CD4-positive, alpha-beta T cell (primary cell): Measurements from ENCODE around the gene RASAL2. TPM values are rescaled to one million over a fixed set of nuclear protein-coding genes. Genes with fewer than 3 reads are reported as not detected.

Experiments used
- ATAC-seq: fragments of 200-7000 bp; cut with Tn5 transposase; one replicate; pipeline ENCODE4 v1.10.0; 2022; ENCODE audit warnings: mild to moderate bottlenecking; ENCODE audit not compliant: poor library complexity
- CTCF ChIA-PET: fragments of 350-600 bp; sonication (Branson Sonifier 250); formaldehyde crosslinking; loops from one replicate; lab custom pipeline; 2021; ENCODE audit warnings: antibody characterized with exemption, inconsistent platforms; lab: Charles Lee
- POLR2A ChIA-PET: fragments of 350-600 bp; sonication (Branson Sonifier 250); formaldehyde crosslinking; loops from one replicate; lab custom pipeline; 2021; ENCODE audit warnings: antibody characterized with exemption, inconsistent platforms; lab: Charles Lee
- DNase-seq, 14 experiments: peaks; one replicate each; pipeline ENCODE4 v3.0.0-alpha.2; 2013 to 2020; ENCODE audit warnings: mixed read lengths in 2 of 14
- H3K27ac ChIP-seq, 2 donors: one replicate each; pipeline versions ENCODE4 v1.5.1 to v1.7.0; 2013; ENCODE audit warnings: low read length in 2 of 2, low read depth in 1 of 2, mild to moderate bottlenecking in 1 of 2
- H3K27me3 ChIP-seq, 2 experiments: 1 replicate in 1 of 2; 2 replicates in 1 of 2; pipeline versions ENCODE4 v1.6.1 to v1.7.0; 2013; ENCODE audit warnings: low read length in 2 of 2, control low read depth in 1 of 2, mild to moderate bottlenecking in 1 of 2, moderate library complexity in 1 of 2; ENCODE audit not compliant: insufficient read depth in 2 of 2, control insufficient read depth in 1 of 2
- H3K36me3 ChIP-seq: one replicate; pipeline ENCODE4 v1.6.1; 2013; ENCODE audit warnings: low read length, control low read depth; ENCODE audit not compliant: insufficient read depth
- H3K4me1 ChIP-seq: one replicate; pipeline ENCODE4 v1.6.1; 2013; ENCODE audit warnings: low read length, control low read depth; ENCODE audit not compliant: insufficient read depth
- H3K4me3 ChIP-seq: one replicate; pipeline ENCODE4 v1.5.1; 2013; ENCODE audit warnings: mild to moderate bottlenecking, low read length, moderate library complexity
- H3K9me3 ChIP-seq, 2 experiments: 1 replicate in 1 of 2; 2 replicates in 1 of 2; pipeline versions ENCODE4 v1.6.1 to v1.7.0; 2013; ENCODE audit warnings: low read length in 2 of 2, mild to moderate bottlenecking in 2 of 2, control low read depth in 1 of 2, moderate library complexity in 1 of 2; ENCODE audit not compliant: control insufficient read depth in 1 of 2, insufficient read depth in 1 of 2
- H3K27ac Mint-ChIP-seq: one replicate; pipeline ENCODE4 v1.8.0; 2020; ENCODE audit warnings: mixed read lengths
- H3K27me3 Mint-ChIP-seq: one replicate; pipeline ENCODE4 v1.8.0; 2021; ENCODE audit warnings: mixed read lengths
- H3K36me3 Mint-ChIP-seq: one replicate; pipeline ENCODE4 v1.8.0; 2021; ENCODE audit warnings: low read depth, mixed read lengths
- H3K4me1 Mint-ChIP-seq: one replicate; pipeline ENCODE4 v1.8.0; 2021; ENCODE audit warnings: low read depth, mixed read lengths
- H3K4me3 Mint-ChIP-seq: one replicate; pipeline ENCODE4 v1.8.0; 2020; ENCODE audit warnings: mild to moderate bottlenecking, mixed read lengths
- H3K9me3 Mint-ChIP-seq: one replicate; pipeline ENCODE4 v1.8.0; 2020; ENCODE audit warnings: mixed read lengths
- CTCF ChIP-seq: fragments of 200-600 bp; IDR thresholded peaks from one replicate; pipeline ENCODE4 v1.8.0; 2022; ENCODE audit warnings: antibody characterized with exemption, mild to moderate bottlenecking
- intact Hi-C, 2 experiments: fragments of 100-400 bp; cut with DNase I in 1 of 2; cut with micrococcal nuclease in 1 of 2; formaldehyde crosslinking; loops; one replicate each; pipeline versions ENCODE4 v1.15.1 to v1.9.0; 2023 to 2025; cut with DNase I, micrococcal nuclease
- total RNA-seq, 174 experiments: library from RNA in 2 of 174; stranded (reverse) in 2 of 174; gene quantifications; one replicate each; pipeline ENCODE4 v1.2.3 and lab custom pipeline; 2021 to 2026

RASAL2 gene
- total RNA-seq, 2 experiments from 2014 or later = 0.03 TPM; not detected in 1

GRCh38 chr1:178342745-178343144 lies 248.8 kb downstream of the RASAL2 start:
- Histone ChIP-seq H3K4me3 (no peak overlapping the region), H3K4me1 (no peaks in the 10 kb centered on the region), H3K9me3 (no peaks in the 10 kb centered on the region), H3K27ac (no peak overlapping the region), H3K36me3 (no peaks in the 10 kb centered on the region), H3K27me3 (no peaks in the 10 kb centered on the region)
- H3K27ac Mint-ChIP-seq = no peak overlapping the region
- no peak overlapping the region for H3K4me3 Mint-ChIP-seq
- DNase-seq (no peak), ATAC-seq (no peak)
- H3K9me3 Mint-ChIP-seq = no peaks in the 10 kb centered on the region
- intact Hi-C loops = no loop called here
- ChIA-PET POLR2A (no interaction called here), CTCF (no interaction called here)
- no peaks in the 10 kb centered on the region for H3K4me1 Mint-ChIP-seq
- H3K27me3 Mint-ChIP-seq = peaks cover 4% of the 10 kb centered on the region
- TF ChIP-seq CTCF = no peak
- H3K36me3 Mint-ChIP-seq = no peaks in the 10 kb centered on the region

DNA sequence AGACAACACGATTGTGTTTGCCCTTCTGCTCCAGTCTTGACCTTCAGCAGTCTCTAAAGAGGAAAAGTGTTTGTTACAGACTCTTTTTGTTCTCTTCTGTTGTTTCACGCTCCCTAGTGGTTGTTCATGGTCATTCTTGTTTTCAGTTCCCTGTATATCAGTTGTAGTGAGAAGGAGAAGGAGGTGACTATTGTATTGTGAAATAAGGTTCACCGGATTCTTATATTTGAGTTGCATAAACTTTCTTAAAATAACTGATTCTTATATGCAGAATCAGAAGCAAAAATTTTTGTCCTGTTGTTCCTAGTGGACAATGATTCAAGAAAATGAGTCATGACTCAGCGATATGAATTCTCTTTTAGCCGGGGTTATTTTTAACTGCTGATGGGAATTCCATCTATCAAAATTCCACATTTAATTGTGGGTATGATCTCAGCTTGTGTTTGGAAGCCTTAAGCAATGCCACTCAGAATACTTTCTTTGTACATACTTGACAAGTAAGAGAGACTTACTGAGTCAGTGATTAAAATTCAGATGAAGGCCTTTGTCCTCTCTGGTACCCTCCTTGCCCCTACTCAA lies 250.7 kb downstream of the RASAL2 start:
- Mint-ChIP-seq H3K27me3 (peaks cover 4% of the 10 kb centered on the region), H3K27ac (no peak overlapping the region), H3K4me1 (no peaks in the 10 kb centered on the region), H3K9me3 (no peaks in the 10 kb centered on the region), H3K36me3 (no peaks in the 10 kb centered on the region), H3K4me3 (no peak overlapping the region)
- ATAC-seq (no peak), DNase-seq (peak in 2 of 14 experiments; percentile 4 to 6)
- Histone ChIP-seq H3K4me3 (no peak overlapping the region), H3K27ac (no peak overlapping the region), H3K36me3 (no peaks in the 10 kb centered on the region), H3K27me3 (no peaks in the 10 kb centered on the region), H3K9me3 (peaks cover 0 to 8% of the 10 kb centered on the region in 2 experiments), H3K4me1 (no peaks in the 10 kb centered on the region)
- CTCF ChIA-PET = no interaction called here
- no peak for TF ChIP-seq CTCF
- POLR2A ChIA-PET = no interaction called here
- intact Hi-C loops = no loop called here

DNA sequence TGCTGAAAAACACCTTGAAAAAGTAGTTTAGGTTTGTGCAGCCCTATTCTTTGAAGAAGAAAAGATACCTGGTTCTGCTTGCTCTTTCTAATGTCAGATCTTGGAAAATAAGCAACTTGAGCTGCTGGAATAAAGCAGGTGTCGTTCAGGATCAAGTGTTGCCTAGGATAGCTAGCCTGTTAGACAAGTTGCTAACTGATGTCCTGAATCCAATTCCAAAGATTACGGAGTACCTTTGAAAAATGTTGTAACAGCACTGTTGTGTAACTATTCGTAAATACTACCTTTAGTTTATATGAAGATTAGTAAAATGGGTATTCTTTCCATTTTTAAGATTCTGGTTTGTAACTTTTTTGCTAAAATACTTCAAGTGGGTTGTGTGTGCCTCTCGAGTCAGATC lies 251.3 kb downstream of the RASAL2 start:
- no peaks in the 10 kb centered on the region for H3K9me3 Mint-ChIP-seq

More for the DNA sequence above, 251.3 kb downstream of the RASAL2 start:
- no peak overlapping the region for H3K4me3 ChIP-seq
- DNase-seq = no peak
- no peak for TF ChIP-seq CTCF
- no peak overlapping the region for H3K27ac ChIP-seq
- no peaks in the 10 kb centered on the region for H3K36me3 Mint-ChIP-seq
- no peak overlapping the region for H3K27ac Mint-ChIP-seq
- CTCF ChIA-PET = no interaction called here
- intact Hi-C loops = no loop called here
- H3K4me1 ChIP-seq = no peaks in the 10 kb centered on the region
- no peaks in the 10 kb centered on the region for H3K27me3 ChIP-seq
- peaks cover 0 to 8% of the 10 kb centered on the region in 2 experiments for H3K9me3 ChIP-seq
- POLR2A ChIA-PET = no interaction called here
- H3K36me3 ChIP-seq = no peaks in the 10 kb centered on the region
- H3K27me3 Mint-ChIP-seq = peaks cover 4% of the 10 kb centered on the region
- no peak for ATAC-seq
- H3K4me1 Mint-ChIP-seq = no peaks in the 10 kb centered on the region
- H3K4me3 Mint-ChIP-seq = no peak overlapping the region
